Subcutaneous adipose tissue (tissue), 4 donors: ENCODE data around the gene CPSF7. TPM values are rescaled to one million over a fixed set of nuclear protein-coding genes. Genes with fewer than 3 reads are reported as not detected.

Experiments used
- CTCF ChIP-seq: fragments of 450-650 bp; IDR thresholded peaks from one replicate; pipeline ENCODE4 v1.5.1; 2016; ENCODE audit warnings: low read depth, mild to moderate bottlenecking, control low read depth, antibody characterized with exemption, moderate library complexity
- total RNA-seq, 4 donors: library from RNA; depleted of rRNA; stranded (reverse); fragments of >200 nt; gene quantifications; one replicate each; pipeline ENCODE4 v1.1.0, GENCODE V29; 2016

CPSF7 gene
- total RNA-seq, 4 donors from 2014 or later = 33.0 to 49.5 (median 40.5) TPM

- TF ChIP-seq CTCF = no peak
These were observed 23.9 kb upstream of the CPSF7 start for GRCh38 chr11:61453695-61454094.

- no peak for TF ChIP-seq CTCF
These were observed 23.1 kb upstream of the CPSF7 start for GRCh38 chr11:61452825-61453224.

GRCh38 chr11:61448552-61448927 lies 18.8 kb upstream of the CPSF7 start:
- TF ChIP-seq CTCF = no peak

GRCh38 chr11:61447601-61448551 lies 18.1 kb upstream of the CPSF7 start:
- no peak for TF ChIP-seq CTCF

GRCh38 chr11:61446211-61446651 lies 16.5 kb upstream of the CPSF7 start:
- TF ChIP-seq CTCF = no peak

- no peak for TF ChIP-seq CTCF
These were observed 15.7 kb upstream of the CPSF7 start for GRCh38 chr11:61445516-61445915.

- TF ChIP-seq CTCF = no peak
These were observed 12.8 kb upstream of the CPSF7 start for GRCh38 chr11:61442616-61443015.
